LNCAP (cell line): ENCODE results near the gene VPS35L.

ENCODE experiments used
- TF ChIP-seq, protein P1 (sequence below): fragments of 450-650 bp; IDR thresholded peaks from 2 replicates; pipeline ENCODE4 v1.5.1; 2017; ENCODE audit warnings: mild to moderate bottlenecking

The VPS35L gene

DNA sequence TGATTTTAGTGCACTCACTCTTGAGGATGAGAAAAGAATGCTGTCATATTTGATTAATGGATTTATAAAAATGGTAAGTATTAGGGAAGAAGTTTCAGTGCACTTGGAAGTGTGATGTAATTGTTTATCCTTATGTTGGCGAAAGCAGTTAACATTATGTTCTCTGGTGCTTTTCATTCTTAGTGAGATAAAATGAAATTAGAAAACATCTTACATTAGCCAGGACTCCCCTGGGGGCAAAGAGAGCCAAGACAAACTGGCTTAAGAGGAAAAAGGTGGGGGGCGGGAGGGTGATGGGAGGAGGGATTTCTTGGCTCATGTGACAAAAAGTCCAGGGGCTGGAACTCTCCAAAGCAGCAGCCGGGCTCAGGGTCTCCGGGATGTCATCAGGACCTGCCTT is 89.4 kb downstream of the VPS35L start:
- TF ChIP-seq, protein P1, sequence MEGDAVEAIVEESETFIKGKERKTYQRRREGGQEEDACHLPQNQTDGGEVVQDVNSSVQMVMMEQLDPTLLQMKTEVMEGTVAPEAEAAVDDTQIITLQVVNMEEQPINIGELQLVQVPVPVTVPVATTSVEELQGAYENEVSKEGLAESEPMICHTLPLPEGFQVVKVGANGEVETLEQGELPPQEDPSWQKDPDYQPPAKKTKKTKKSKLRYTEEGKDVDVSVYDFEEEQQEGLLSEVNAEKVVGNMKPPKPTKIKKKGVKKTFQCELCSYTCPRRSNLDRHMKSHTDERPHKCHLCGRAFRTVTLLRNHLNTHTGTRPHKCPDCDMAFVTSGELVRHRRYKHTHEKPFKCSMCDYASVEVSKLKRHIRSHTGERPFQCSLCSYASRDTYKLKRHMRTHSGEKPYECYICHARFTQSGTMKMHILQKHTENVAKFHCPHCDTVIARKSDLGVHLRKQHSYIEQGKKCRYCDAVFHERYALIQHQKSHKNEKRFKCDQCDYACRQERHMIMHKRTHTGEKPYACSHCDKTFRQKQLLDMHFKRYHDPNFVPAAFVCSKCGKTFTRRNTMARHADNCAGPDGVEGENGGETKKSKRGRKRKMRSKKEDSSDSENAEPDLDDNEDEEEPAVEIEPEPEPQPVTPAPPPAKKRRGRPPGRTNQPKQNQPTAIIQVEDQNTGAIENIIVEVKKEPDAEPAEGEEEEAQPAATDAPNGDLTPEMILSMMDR, result no peak

DNA sequence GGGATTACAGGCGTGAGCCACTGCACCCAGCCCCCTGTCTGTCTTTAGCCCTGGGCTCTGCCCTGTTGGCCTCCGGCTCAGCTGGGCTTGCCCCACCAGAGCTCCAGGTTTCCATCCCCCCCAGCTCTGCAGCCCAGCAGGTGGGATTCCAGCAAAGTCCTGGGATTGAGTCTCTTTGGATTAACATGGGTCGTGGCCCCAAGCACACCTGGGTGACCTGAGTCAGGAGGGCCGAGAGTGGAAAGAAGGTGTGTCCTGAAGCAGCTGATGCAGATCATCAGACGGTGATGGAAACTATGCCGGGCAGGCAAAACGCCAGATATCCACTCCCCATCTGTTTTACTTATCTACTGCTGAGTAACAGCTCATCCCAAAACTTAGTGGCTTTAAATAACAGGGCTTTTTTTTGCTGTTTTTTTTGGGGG is 90.1 kb downstream of the VPS35L start:
- TF ChIP-seq, protein P1, result no peak

DNA sequence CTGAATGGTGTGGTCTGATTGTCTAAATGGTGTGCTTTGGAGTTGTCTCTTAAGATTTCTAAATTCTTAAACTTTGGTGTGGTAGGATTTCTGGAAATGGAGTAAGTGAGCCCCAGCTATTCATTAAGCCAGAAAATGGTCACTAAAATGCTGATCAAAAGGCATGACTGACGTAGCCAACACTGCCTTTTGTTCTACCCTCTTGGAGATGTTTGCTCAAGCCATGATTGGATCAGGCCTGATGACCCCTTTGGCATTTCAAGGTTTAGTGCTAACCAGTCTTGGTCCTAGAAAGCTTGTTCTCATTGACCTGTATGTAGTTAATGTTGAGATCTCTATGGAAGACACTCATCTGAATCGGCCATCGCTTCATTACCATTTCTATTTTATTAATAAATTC is 94.5 kb downstream of the VPS35L start:
- TF ChIP-seq, protein P1, result no peak

DNA sequence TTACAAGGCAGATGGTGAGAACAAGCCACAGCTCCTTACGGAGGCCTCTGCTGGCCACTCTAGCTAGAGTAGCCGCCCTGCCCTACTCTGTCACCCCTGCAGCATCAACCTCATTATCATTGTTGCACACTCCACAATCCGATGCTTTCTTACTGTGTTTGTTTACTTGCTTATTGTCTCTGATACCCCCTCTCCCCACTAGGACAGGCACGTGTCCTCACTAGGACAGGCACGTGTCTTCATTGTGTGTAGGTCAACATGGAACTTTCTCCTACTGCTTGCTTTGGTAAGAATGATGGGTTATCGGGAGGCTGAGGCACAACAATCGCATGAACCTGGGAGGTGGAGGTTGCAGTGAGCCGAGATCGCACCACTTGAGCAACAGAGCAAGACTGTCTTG is 98.6 kb downstream of the VPS35L start:
- TF ChIP-seq, protein P1, result no peak

DNA sequence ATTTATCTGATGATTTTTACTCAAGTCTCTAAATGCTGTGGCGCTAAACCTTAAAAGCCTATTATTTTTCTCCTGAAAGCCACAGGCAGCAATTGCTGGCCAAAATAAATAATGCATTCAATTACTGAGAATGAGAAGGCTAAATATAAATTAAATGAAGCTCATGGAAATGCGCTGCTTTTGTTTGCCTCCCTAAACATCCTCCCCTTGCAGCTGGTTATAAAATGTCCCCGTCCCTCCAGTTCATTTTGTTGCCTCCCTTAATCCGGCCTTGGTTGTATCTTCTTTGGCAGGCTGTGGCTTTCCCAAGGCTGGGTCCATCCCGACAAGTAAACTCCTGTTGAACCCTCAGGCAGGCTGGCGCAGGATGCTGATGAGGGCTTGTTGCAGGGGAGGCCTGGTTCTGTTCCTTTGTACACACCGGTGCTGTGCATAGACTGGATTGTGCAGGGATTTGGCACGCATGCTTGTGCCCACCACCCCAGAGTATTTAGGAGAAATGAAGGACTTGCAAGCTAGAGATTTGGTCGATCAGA is 99.8 kb downstream of the VPS35L start:
- TF ChIP-seq, protein P1, result no peak

DNA sequence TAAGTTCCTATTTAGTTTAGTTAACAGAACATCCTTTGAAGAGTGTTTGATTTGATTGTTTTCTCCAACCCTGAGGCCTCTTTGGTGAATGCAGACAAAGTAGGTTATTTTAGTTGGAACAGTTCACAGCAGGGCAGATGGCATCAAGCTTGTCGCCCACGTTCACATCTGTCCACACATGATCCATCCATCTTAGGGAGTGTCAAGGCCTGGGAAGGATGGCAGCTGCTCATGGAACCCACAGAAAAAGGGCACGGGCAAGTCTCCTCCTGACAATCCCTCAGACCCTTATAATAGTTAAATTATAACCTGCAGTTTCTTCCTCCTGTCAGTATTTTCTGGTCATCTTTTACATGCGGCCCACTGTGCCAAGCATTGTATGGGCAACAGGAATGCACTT is 102.3 kb downstream of the VPS35L start:
- TF ChIP-seq, protein P1, result no peak

DNA sequence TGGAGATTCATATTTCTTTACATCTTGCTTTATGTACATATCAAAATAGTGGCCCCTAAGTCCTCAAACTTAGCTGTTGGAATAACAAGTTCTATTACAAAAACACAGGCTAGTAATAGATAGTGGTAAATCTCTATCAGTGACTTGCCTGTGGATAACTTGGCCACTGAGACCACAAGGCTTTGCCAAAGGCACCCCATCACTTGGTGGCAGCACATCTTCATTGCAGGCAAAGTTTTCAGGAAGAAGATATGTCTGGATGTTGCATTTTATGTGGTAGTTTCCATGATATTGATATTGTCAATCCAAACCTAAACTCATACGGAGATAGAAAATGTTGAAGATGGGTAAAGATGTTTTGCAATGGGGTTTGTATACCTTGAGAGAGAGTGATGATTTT is 104.1 kb downstream of the VPS35L start:
- TF ChIP-seq, protein P1, result no peak

DNA sequence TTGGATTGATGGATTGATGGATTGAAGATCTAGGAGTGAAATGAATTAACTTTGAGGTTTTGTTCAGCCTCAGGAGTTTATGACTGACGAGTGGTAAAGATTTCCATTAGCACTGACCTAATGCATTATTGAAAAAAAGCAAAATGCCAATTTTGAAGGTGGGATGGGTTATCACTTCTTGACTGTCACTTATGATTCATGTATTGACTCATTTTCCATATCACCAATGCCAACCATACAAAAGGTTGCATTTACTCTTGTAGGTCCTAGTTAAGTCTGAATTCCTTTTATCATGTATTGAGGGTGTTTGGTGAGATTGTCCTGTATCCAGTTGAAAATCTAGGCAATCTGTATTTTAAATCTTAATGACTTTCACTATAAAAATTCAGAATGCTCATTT is 104.9 kb downstream of the VPS35L start:
- TF ChIP-seq, protein P1, result no peak
